ENCODE data around the gene SGMS1.

Gene SGMS1

DNA sequence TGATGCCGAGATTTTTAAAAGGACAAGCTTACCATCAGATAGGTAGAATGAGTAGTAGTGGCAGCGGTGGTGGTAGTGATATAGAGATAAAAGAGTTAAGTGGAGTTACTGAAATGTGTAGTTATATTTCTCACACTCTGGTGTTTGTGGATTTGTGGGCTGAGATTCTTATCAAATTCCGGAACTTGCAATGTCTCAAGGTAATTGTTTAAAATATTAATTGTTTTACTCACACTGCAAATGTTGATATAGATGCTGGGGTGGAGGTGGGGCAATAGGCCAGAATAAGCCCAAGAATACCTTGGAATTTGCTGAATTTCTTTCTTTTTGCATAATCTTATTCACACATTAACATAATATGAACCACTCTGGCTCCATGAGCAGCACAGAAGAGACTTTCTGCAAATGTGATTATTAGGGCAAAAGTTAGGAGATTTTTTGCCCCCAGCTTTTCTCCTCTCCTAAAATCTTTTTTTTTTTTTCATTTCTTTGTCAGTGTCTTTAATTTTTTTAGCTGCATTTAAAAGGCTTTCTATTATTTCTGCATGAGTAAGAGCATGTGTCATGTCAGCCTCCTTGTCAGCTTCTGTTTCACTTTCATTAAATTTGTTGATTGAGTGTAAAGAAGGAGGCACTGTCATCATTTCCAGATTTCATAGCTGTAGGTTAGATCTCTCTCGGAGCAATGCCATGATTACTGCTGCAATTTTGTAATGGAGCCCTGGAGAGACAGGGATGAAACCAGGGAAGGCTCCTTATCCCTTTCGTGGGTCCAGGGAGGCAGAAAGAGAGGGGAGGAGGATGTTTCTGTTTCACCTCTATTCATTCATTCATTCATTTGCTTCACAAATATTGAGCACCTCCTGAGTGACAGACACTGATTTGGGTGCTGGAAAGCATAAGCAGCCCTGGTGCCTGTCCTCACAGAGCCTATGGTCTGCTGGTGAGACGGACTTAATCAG lies 13.1 kb upstream of the SGMS1 start:
- DNase-seq (ENCODE audit: low read depth, low spot score): no peak

DNA sequence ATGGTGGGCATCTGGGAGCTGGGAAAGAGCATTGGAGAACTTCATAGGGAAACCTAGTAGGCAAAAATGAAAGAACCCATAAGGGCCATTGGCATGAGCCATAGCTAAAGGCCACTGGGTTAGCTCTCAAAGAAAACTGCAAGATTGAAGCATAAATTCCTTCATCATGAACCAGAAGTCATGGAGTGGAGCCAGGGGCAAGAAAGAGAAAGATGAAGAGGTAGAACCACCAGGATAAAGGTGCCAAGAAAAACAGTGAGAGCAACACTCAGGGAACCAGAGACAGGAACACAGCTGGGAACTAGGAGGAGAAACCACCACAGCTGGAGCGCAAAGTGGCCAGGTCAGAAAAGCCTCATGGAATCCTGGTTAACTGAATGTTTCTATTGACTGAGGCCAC lies 11.5 kb upstream of the SGMS1 start:
- DNase-seq (ENCODE audit: low read depth, low spot score): peak; percentile 78

GRCh38 chr10:50634479-50634878 lies 10.7 kb upstream of the SGMS1 start:
- DNase-seq (ENCODE audit: low read depth, low spot score): no peak

DNA sequence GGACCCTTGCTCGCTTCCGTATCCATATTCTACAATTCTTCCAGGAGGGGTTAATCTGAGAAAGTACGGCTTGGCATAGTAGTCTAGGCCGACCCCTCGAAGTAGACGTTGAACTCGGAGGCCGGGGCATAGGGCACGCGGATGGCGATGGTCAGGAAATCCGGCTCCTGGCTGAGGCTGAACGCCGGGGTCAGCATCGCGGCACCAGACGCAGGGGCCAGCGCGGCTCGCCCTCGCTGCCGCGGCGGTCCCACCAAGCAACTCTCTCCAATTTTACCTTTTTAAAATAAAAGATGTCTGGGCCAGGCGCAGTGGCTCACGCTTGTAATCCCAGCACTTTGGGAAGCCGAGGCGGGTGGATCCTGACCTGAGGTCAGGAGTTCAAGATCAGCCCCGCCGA lies 7.3 kb upstream of the SGMS1 start:
- no peak for DNase-seq (ENCODE audit: low read depth, low spot score)

DNA sequence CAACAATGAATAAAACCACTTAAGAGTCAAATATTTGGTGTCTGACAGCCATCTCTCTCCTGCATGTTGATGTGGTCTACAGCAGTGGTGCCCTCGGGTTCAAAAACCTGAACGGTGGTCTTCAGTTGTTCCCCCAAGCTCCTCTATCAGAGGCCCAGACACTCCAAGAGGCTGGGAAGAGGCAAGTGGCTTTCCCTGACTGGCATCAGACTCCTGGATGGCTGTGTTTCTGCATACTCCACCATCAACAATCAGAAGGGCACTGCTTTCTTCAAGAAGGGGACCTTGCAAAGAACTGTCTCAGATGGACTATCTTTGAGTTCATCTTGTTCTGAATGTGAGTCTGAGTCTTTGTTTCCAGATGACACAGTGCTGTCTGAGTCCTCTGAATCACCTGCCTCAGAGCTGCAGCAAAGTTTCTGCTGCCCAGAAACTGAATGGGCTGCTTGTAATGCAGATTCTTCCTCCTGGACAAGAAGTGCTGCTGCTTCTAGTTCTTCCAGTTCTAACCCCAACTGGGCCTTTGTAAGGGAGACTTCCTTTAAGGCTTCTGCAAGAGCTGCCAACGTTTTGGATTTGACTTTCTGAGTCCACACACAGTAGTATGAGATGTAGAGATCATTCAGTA lies 5.9 kb upstream of the SGMS1 start:
- no peak for DNase-seq (ENCODE audit: low read depth, low spot score)

- DNase-seq (ENCODE audit: low read depth, low spot score): no peak
Observed at GRCh38 chr10:50627896-50628295, 4.1 kb upstream of the SGMS1 start.

DNA sequence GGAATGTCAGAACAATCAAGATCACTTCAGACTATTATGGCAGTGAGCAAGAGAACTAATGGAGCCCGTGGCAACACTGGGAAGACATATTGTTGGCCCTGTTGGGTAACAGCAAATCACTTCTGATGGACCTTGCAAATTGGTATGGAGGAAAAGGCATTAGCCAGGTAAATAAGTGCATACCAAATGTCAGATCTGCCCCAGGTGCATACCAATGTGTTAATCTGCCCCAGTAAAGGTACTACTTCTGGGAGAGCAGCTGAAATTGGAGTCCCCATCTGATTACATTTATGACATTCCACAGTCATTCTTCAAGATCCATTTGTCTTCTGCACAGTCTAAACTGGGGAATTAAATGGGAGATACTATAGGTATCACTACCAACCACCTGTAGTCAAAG lies 3.7 kb upstream of the SGMS1 start:
- DNase-seq (ENCODE audit: low read depth, low spot score): no peak

- DNase-seq (ENCODE audit: low read depth, low spot score): no peak
Observed at GRCh38 chr10:50625649-50626132, 1.9 kb upstream of the SGMS1 start.

GRCh38 chr10:50624866-50625501 lies 1.2 kb upstream of the SGMS1 start:
- no peak for DNase-seq (ENCODE audit: low read depth, low spot score)

DNA sequence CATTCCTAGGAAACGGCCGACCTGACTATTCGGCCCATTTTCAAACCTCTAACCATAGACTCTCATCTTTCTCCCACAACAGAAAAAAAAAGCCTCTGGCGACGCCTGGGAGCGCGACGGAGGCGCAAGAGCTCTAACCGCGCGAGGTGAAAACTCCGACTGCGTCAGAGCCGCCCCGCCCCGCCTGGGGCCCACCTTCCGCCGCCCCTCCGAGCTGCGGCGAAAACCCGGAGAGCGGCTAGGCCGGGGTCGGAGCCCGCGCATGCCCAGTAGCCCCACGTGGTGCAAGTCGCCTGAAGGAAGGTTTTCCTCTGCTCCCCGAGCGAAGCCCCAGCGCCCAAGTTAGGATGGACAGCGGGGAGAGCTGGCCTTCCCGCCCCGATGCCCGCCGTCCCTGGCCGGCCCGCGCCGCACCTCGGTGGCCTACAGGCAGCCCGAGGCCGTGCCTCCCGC lies 683 bp upstream of the SGMS1 start:
- peak; percentile 88 for DNase-seq (ENCODE audit: low read depth, low spot score)

DNA sequence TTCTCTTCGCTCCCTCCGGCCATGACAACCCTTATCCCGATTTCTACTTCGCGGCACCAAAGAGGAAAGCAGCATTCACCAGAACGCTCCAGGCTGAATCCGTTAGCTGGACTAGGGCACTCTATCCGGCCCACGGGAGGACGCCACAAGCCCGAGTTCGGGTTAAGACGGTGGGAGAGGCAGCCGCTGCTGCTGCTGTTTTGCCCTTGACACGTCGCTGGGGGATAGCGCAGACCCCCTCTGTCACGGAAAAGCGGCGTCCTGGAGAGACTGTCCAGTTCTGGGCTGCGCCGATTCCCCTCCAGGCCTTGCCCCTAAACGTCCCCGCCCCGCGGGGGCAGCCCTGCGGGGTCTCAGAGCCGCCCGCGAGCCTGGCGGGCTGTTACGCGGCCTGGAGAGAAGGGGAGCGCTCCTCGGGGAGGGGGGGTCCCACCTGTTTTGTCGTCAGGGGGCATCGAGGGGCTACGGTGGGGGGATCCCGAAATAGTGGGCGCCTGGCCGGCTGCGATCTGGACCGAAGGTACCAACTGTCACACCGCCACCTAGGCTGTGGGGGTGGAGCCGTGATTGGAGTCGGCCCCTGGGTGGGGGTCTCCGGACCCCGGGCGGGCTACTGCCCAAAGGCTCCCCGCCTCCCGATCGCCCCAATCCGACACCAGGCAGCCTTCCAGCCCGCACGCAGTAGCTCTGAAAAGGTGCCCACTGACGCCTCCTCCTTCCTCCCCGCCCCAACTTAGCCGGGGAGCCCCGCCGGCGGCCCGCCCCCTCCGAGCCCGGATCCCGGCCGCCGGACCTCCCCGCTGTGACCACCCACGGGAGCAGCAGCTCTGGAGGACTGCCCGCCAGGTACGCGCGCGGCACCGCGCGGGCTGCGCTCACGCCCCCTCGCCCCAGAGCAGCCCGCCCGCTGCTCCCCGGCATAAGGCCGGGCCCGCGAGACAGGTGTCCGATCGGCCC lies 772 bp downstream of the SGMS1 start:
- no peak for DNase-seq (ENCODE audit: low read depth, low spot score)

- peak; percentile 66 for DNase-seq (ENCODE audit: low read depth, low spot score)
Observed at GRCh38 chr10:50621968-50622705, 1.6 kb downstream of the SGMS1 start.

GRCh38 chr10:50620899-50621298 lies 2.9 kb downstream of the SGMS1 start:
- no peak for DNase-seq (ENCODE audit: low read depth, low spot score)

DNA sequence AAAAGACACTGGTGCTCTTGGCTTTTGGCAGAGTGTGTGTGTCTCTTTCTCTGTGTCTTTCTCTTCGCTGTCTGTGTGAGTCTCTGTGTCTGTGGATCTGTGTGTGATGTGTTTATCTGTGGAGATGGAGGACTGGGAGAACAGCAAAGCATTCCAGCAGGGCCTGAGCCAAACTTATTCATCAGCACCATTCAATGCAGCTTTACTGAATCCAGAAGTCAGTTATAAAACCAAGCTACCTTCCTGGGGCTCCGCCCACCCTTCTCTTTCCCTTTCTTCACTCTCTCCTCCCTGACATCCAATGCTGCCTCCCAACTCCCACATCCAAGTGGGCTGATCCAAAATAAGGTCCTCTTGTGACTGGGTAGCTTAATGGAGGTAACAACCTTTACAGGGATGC lies 3.9 kb downstream of the SGMS1 start:
- no peak for DNase-seq (ENCODE audit: low read depth, low spot score)

- no peak for DNase-seq (ENCODE audit: low read depth, low spot score)
Observed at GRCh38 chr10:50619166-50619565, 4.6 kb downstream of the SGMS1 start.

DNA sequence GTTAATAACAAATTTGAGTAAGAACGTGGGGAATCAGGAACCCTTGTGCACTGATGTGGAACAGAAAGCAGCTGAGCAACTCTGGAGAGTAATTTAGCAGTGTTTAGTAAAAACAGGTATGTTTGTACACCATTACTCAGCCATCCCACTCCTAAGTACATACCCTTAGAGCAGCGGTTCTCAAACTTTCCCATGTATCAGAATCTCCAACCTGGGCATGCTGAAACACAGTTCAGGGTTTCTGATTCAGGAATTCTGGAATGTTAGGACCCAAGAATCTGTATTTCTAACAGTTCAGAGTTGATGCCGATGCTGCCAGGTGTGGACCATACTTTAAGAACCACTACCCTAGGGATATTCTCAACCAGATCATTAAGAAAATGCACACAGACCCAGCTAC lies 5.1 kb downstream of the SGMS1 start:
- DNase-seq (ENCODE audit: low read depth, low spot score): no peak

- DNase-seq (ENCODE audit: low read depth, low spot score): no peak
Observed at GRCh38 chr10:50615658-50616057, 8.1 kb downstream of the SGMS1 start.

- no peak for DNase-seq (ENCODE audit: low read depth, low spot score)
Observed at GRCh38 chr10:50614444-50615137, 9.2 kb downstream of the SGMS1 start.

DNA sequence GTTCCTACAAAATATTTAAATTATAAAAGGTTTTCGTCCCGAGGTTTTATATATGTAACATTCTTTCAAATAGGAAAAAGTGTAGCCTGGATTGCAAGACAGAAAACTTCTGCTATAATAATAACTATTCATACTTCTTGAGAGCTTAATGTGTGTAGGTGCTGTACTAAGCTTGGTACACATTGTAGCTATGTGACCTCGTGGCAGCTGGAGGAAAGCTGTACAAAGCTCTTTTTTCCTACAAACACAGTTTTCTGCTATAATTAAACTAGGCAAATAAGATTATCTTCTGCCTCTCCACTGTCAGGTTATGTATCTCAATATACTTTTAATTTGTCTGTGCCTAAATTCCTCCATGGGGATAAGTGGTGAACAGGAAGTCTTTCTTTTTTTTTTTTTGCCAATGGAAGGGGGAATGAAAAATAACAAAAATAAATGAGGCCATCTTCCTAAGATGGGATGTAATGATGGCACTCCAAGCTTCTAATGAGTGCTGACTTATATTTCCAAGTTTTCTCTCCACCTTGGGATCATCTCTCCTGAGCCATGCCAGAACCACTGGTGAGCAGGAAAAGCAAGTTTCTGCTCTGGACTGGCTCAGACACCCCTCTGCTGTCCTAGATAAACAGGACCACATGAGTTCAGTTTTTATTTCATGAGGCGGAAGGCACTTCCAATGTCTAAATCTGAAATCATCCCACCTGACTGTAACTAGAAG lies 9.9 kb downstream of the SGMS1 start:
- no peak for DNase-seq (ENCODE audit: low read depth, low spot score)
